HepG2 (cell line): ENCODE results near the gene BIN1. TPM values are rescaled to one million over a fixed set of nuclear protein-coding genes. Genes with fewer than 3 reads are reported as not detected.

Source experiments
- ATAC-seq: fragments of 200-7000 bp; cut with Tn5 transposase; 3 replicates; pipeline ENCODE4 v1.9.1; 2020; ENCODE audit warnings: mild to moderate bottlenecking, moderate library complexity
- BruUV-seq: library from RNA; stranded (reverse); fragments of 400-500 nt; replicated peaks from 2 replicates; lab custom pipeline; 2021; lab: Mats Ljungman, UMichigan
- CTCF ChIA-PET: fragments of 300-600 bp; formaldehyde crosslinking; extraction: SDS; loops from one replicate; lab custom pipeline; 2021; ENCODE audit warnings: low total read pairs, inconsistent platforms, low intra/inter-chr PET ratio; lab: Yijun Ruan, JAX
- POLR2A ChIA-PET: fragments of 350-600 bp; sonication (Branson Sonifier 250); formaldehyde crosslinking; loops from one replicate; lab custom pipeline; 2020; ENCODE audit warnings: antibody characterized with exemption, inconsistent platforms; lab: Yijun Ruan, JAX
- DNase-seq: peaks from one replicate; pipeline ENCODE4 v3.0.0-alpha.2; 2015; ENCODE audit warnings: low spot score
- FAIRE-seq: peaks from 3 replicates; lab custom pipeline; 2011; peaks lifted over from hg19 to GRCh38; lab: Jason Lieb, UNC
- H2AFZ ChIP-seq: one replicate; pipeline ENCODE4 v1.6.1; 2011; ENCODE audit warnings: low read length, inconsistent platforms
- H3K27ac ChIP-seq: fragments of 300-600 bp; 3 replicates; pipeline ENCODE4 v1.8.0; 2011; ENCODE audit warnings: mixed run types, mild to moderate bottlenecking, mixed read lengths, low read length, inconsistent platforms; ENCODE audit not compliant: insufficient read depth; ENCODE audit errors: extremely low read length
- H3K27me3 ChIP-seq, 2 experiments: fragments of 200-600 bp in 1 of 2; 2 replicates in 1 of 2; 3 replicates in 1 of 2; pipeline versions ENCODE4 v1.6.0 to v1.8.0; 2011; ENCODE audit warnings: low read length in 2 of 2, mild to moderate bottlenecking in 2 of 2, moderate library complexity in 2 of 2, inconsistent platforms in 1 of 2; ENCODE audit not compliant: insufficient read depth in 2 of 2, control insufficient read depth in 1 of 2
- H3K36me3 ChIP-seq, 2 experiments: fragments of 200-600 bp in 1 of 2; replicated peaks in 1 of 2; 2 replicates in 1 of 2; 3 replicates in 1 of 2; pipeline versions ENCODE4 v1.5.1 to v1.8.0; 2011; ENCODE audit warnings: low read length in 2 of 2, inconsistent platforms in 1 of 2; ENCODE audit not compliant: insufficient read depth in 2 of 2, control insufficient read depth in 1 of 2
- H3K4me1 ChIP-seq: 2 replicates; pipeline ENCODE4 v1.5.1; 2012; ENCODE audit warnings: low read length, inconsistent platforms; ENCODE audit not compliant: insufficient read depth
- H3K4me2 ChIP-seq: 2 replicates; pipeline ENCODE4 v1.6.0; 2011; ENCODE audit warnings: low read depth, low read length, inconsistent platforms
- H3K4me3 ChIP-seq, 3 experiments: fragments of 200-600 bp in 1 of 3; sonication (generic), shearing (Covaris generic) in 1 of 3; replicated peaks in 1 of 3; 2 replicates each; pipeline ENCODE4 v1.5.1; 2011 to 2016; ENCODE audit warnings: low read length in 3 of 3, inconsistent platforms in 2 of 3, low read depth in 2 of 3, mild to moderate bottlenecking in 2 of 3, control low read depth in 1 of 3, mixed read lengths in 1 of 3; ENCODE audit not compliant: insufficient read depth in 1 of 3
- H3K79me2 ChIP-seq: one replicate; pipeline ENCODE4 v1.6.1; 2011; ENCODE audit warnings: low read length, inconsistent platforms; ENCODE audit not compliant: insufficient read depth
- H3K9ac ChIP-seq: 2 replicates; pipeline ENCODE4 v1.6.0; 2011; ENCODE audit warnings: mild to moderate bottlenecking, low read depth, low read length, inconsistent platforms; ENCODE audit not compliant: insufficient read depth
- H3K9me3 ChIP-seq: 2 replicates; pipeline ENCODE4 v1.5.1; 2012; ENCODE audit warnings: mild to moderate bottlenecking, low read length
- H4K20me1 ChIP-seq: 2 replicates; pipeline ENCODE4 v1.6.0; 2011; ENCODE audit warnings: inconsistent platforms, mild to moderate bottlenecking, low read length, moderate library complexity; ENCODE audit not compliant: insufficient read depth
- ARNT2 ChIP-seq: sonication (generic); formaldehyde crosslinking; IDR thresholded peaks from 2 replicates; pipeline ENCODE4 v1.8.0; 2022; ENCODE audit warnings: mild to moderate bottlenecking, low read depth, missing genetic modification reagents, moderate library complexity
- CHD2 ChIP-seq: IDR thresholded peaks from 2 replicates; pipeline ENCODE4 v1.6.1; 2011; ENCODE audit warnings: low read depth, low read length, improper control_type of control experiment
- FOXK2 ChIP-seq: fragments of 450-650 bp; IDR thresholded peaks from 2 replicates; pipeline ENCODE4 v1.6.1; 2016
- GTF2F1 ChIP-seq: fragments of 150-350 bp; IDR thresholded peaks from 2 replicates; pipeline ENCODE4 v1.6.1; 2014; ENCODE audit warnings: low read length
- IKZF4 ChIP-seq: sonication (generic); formaldehyde crosslinking; IDR thresholded peaks from 2 replicates; pipeline ENCODE4 v1.5.1; 2020; ENCODE audit warnings: borderline replicate concordance, mild to moderate bottlenecking, low read depth, missing genetic modification reagents; ENCODE audit errors: not compliant biosample characterization
- MAFF ChIP-seq: IDR thresholded peaks from 2 replicates; pipeline ENCODE4 v1.6.1; 2011; ENCODE audit warnings: low read depth, low read length, improper control_type of control experiment
- MBNL3 ChIP-seq: fragments of 250-450 bp; sonication (Bioruptor Pico); conservative IDR thresholded peaks from 2 replicates; pipeline ENCODE4 v1.8.0; 2022; ENCODE audit warnings: mild to moderate bottlenecking, inconsistent platforms
- PAXIP1 ChIP-seq: sonication (generic); formaldehyde crosslinking; conservative IDR thresholded peaks from 2 replicates; pipeline ENCODE4 v1.4.0; 2020; ENCODE audit warnings: mild to moderate bottlenecking, missing genetic modification reagents, moderate library complexity
- ZMAT5 ChIP-seq: sonication (generic); formaldehyde crosslinking; IDR thresholded peaks from 2 replicates; pipeline ENCODE4 v1.5.0; 2020; ENCODE audit warnings: mild to moderate bottlenecking, low read depth, missing genetic modification reagents, borderline replicate concordance
- ZNF160 ChIP-seq: sonication (generic); formaldehyde crosslinking; IDR thresholded peaks from 2 replicates; pipeline ENCODE4 v1.8.0; 2022; ENCODE audit warnings: mild to moderate bottlenecking, inconsistent platforms, missing genetic modification reagents
- ZNF253 ChIP-seq: sonication (generic); formaldehyde crosslinking; IDR thresholded peaks from 2 replicates; pipeline ENCODE4 v1.8.0; 2022; ENCODE audit warnings: mild to moderate bottlenecking, missing genetic modification reagents, borderline replicate concordance
- ZNF431 ChIP-seq: sonication (generic); formaldehyde crosslinking; IDR thresholded peaks from 2 replicates; pipeline ENCODE4 v1.9.0; 2022; ENCODE audit warnings: missing genetic modification reagents, low read depth, mild to moderate bottlenecking, borderline replicate concordance
- WGBS: methylation state at CpG from one replicate; pipeline ENCODE4 v1.1.6; 2017; ENCODE audit warnings: low lambda C conversion rate; 5-methylcytosine and 5-hydroxymethylcytosine counted together
- in situ Hi-C: cut with HindIII; loops from 2 replicates; pipeline ENCODE4 v1.10.0; 2017; ENCODE audit warnings: low pct_unique_long_range_greater_than_20kb; ENCODE audit not compliant: extremely low pct_ligation_motif_present
- intact Hi-C: fragments of 100-400 bp; cut with micrococcal nuclease; formaldehyde crosslinking; loops from one replicate; pipeline ENCODE4 v1.10.0; 2022; ENCODE audit not compliant: unreplicated experiment
- polyA plus RNA-seq, 8 experiments: library from polyadenylated mRNA; depleted of rRNA in 3 of 8; stranded (reverse) in 7 of 8; unstranded in 1 of 8; fragments of >200 nt; fragmentation: Illumina TruSeq in 4 of 8; extraction: Trizol in 4 of 8; gene quantifications; 2 replicates each; pipeline versions ENCODE4 v1.2.1 to v1.2.3, GENCODE V29; 2011 to 2016; ENCODE audit warnings: low read depth in 4 of 8, missing spikeins in 1 of 8, mixed read lengths in 1 of 8; ENCODE audit not compliant: insufficient read depth in 1 of 8
- total RNA-seq, 5 experiments: library from RNA; depleted of rRNA; stranded (reverse); fragments of >200 nt; fragmentation: Illumina TruSeq; extraction: Trizol; gene quantifications; 2 replicates each; pipeline ENCODE4 v1.2.3, GENCODE V29; 2016; ENCODE audit warnings: low read depth in 1 of 5

The BIN1 gene
- total and polyA plus RNA-seq, 2 of the 13 experiments (the other 11 are each of a cell fraction or from before 2014, with no cell fraction given) = 0.93 to 1.2 TPM

- WGBS = 34% methylated on average over 5 of the region's 5 CpGs
- ATAC-seq (peak; percentile 18; the same call in 2 of the 3 replicates), FAIRE-seq (no peak), DNase-seq (no peak)
- Histone ChIP-seq H3K79me2 (no peaks in the 10 kb centered on the region), H3K36me3 (no peaks in the 10 kb centered on the region), H3K9me3 (no peaks in the 10 kb centered on the region), H2AFZ (no peak overlapping the region), H3K27me3 (peaks cover 0 to 6% of the 10 kb centered on the region in 2 experiments; a peak in 2 of 5 replicates), H3K4me2 (no peak overlapping the region), H3K27ac (no peak overlapping the region), H4K20me1 (no peaks in the 10 kb centered on the region)
- intact Hi-C loops (no loop called here), in situ Hi-C loops (no loop called here)
- POLR2A ChIA-PET = no interaction called here
- BruUV-seq = no TSS peak
- CTCF ChIA-PET = no interaction called here
- TF ChIP-seq ARNT2 (CRISPR knock-in tag) (no peak), IKZF4 (no peak), MAFF (no peak), PAXIP1 (CRISPR knock-in tag) (no peak), ZMAT5 (CRISPR knock-in tag) (no peak), ZNF253 (CRISPR knock-in tag) (no peak), CHD2 (no peak), ZNF160 (CRISPR knock-in tag) (no peak), MBNL3 (CRISPR knock-in tag) (no peak), FOXK2 (no peak), GTF2F1 (no peak), ZNF431 (no peak)
- TF ChIP-seq, all 625 proteins: peak for 0
- no peak overlapping the region for H3K9ac ChIP-seq
- H3K4me3 ChIP-seq = no peak overlapping the region
- peaks cover 34% of the 10 kb centered on the region for H3K4me1 ChIP-seq
Measured at GRCh38 chr2:127078666-127079270, 28.2 kb downstream of the BIN1 start.
